Breast epithelium (tissue), 4 donors: ENCODE measurements around the gene PIK3CD. TPM values are rescaled to one million over a fixed set of nuclear protein-coding genes. Genes with fewer than 3 reads are reported as not detected.

ENCODE experiments used
- DNase-seq, 2 donors: peaks; one replicate each; pipeline ENCODE4 v3.0.0-alpha.2; 2019; ENCODE audit warnings: low spot score in 2 of 2
- H3K27ac ChIP-seq, 2 donors: fragments of 200-600 bp; sonication (generic) in 1 of 2; one replicate each; pipeline ENCODE4 v1.5.1; 2016 to 2019; ENCODE audit warnings: mild to moderate bottlenecking in 1 of 2
- H3K27me3 ChIP-seq, 2 donors: fragments of 200-600 bp; sonication (generic) in 1 of 2; one replicate each; pipeline versions ENCODE4 v1.5.1 to v1.6.0; 2017 to 2019; ENCODE audit warnings: control low read depth in 1 of 2, mild to moderate bottlenecking in 1 of 2
- H3K36me3 ChIP-seq: fragments of 200-600 bp; one replicate; pipeline ENCODE4 v1.5.1; 2019
- H3K4me1 ChIP-seq, 2 donors: fragments of 200-600 bp; sonication (generic); one replicate each; pipeline ENCODE4 v1.5.1; 2016 to 2019; ENCODE audit warnings: control low read depth in 1 of 2
- H3K4me3 ChIP-seq, 3 donors: fragments of 200-600 bp; sonication (generic); 1 replicate in 2 of 3; 2 replicates in 1 of 3; pipeline ENCODE4 v1.5.1; 2016 to 2019; ENCODE audit warnings: mild to moderate bottlenecking in 3 of 3, moderate library complexity in 2 of 3
- H3K9me3 ChIP-seq, 2 donors: fragments of 200-600 bp; sonication (generic) in 1 of 2; one replicate each; pipeline ENCODE4 v1.5.1; 2016 to 2019; ENCODE audit warnings: control low read depth in 1 of 2
- CTCF ChIP-seq, 3 donors: fragments of 450-650 bp; IDR thresholded peaks; one replicate each; pipeline ENCODE4 v1.5.1; 2016 to 2017; ENCODE audit warnings: antibody characterized with exemption in 3 of 3, mild to moderate bottlenecking in 3 of 3, moderate library complexity in 3 of 3
- POLR2A ChIP-seq: fragments of 450-650 bp; IDR thresholded peaks from one replicate; pipeline ENCODE4 v1.6.1; 2016; ENCODE audit warnings: antibody characterized with exemption, mild to moderate bottlenecking, moderate library complexity
- POLR2AphosphoS5 ChIP-seq, 3 donors: sonication (generic); formaldehyde crosslinking; IDR thresholded peaks; one replicate each; pipeline ENCODE4 v1.6.1; 2017; ENCODE audit warnings: antibody characterized with exemption in 3 of 3
- intact Hi-C: fragments of 100-400 bp; cut with DNase I; formaldehyde crosslinking; loops from one replicate; pipeline ENCODE4 v1.15.1; 2023; ENCODE audit warnings: low total_unique reads
- total RNA-seq, 3 donors: library from RNA; depleted of rRNA; stranded (reverse); fragments of >200 nt; gene quantifications; one replicate each; pipeline ENCODE4 v1.1.0, GENCODE V29; 2016

PIK3CD gene
- total RNA-seq, 3 donors from 2014 or later: 8.2 to 12.1 (median 11.9) TPM

GRCh38 chr1:9724706-9725476 is 73.4 kb downstream of the PIK3CD start:
- TF ChIP-seq POLR2A: no peak
- TF ChIP-seq CTCF (IDR thresholded peaks at IDR 0.05): peak; percentile 38 to 73 (median 50)
- H3K36me3 ChIP-seq: no peaks in the 10 kb centered on the region
- peaks cover 0 to 7% of the 10 kb centered on the region in 2 donors for H3K9me3 ChIP-seq
- no peaks in the 10 kb centered on the region for H3K27me3 ChIP-seq
- intact Hi-C loops: no loop called here
- no peak overlapping the region for H3K4me3 ChIP-seq
- no peak overlapping the region for H3K27ac ChIP-seq
- no peaks in the 10 kb centered on the region for H3K4me1 ChIP-seq
- no peak for DNase-seq

GRCh38 chr1:9726406-9726805 is 74.9 kb downstream of the PIK3CD start:
- intact Hi-C loops: loop anchor here (1.0 kb wide), 1 partner anchor 15 kb away; no protein-coding TSS in a partner anchor
- Histone ChIP-seq H3K36me3 (peaks cover 2% of the 10 kb centered on the region), H3K27me3 (no peaks in the 10 kb centered on the region), H3K4me1 (no peaks in the 10 kb centered on the region), H3K9me3 (peaks cover 0 to 7% of the 10 kb centered on the region in 2 donors), H3K4me3 (no peak overlapping the region), H3K27ac (no peak overlapping the region)
- DNase-seq: no peak
- TF ChIP-seq POLR2A: no peak
- no peak for TF ChIP-seq POLR2AphosphoS5 (IDR thresholded peaks at IDR 0.05)
- no peak for TF ChIP-seq CTCF (IDR thresholded peaks at IDR 0.05)

DNA sequence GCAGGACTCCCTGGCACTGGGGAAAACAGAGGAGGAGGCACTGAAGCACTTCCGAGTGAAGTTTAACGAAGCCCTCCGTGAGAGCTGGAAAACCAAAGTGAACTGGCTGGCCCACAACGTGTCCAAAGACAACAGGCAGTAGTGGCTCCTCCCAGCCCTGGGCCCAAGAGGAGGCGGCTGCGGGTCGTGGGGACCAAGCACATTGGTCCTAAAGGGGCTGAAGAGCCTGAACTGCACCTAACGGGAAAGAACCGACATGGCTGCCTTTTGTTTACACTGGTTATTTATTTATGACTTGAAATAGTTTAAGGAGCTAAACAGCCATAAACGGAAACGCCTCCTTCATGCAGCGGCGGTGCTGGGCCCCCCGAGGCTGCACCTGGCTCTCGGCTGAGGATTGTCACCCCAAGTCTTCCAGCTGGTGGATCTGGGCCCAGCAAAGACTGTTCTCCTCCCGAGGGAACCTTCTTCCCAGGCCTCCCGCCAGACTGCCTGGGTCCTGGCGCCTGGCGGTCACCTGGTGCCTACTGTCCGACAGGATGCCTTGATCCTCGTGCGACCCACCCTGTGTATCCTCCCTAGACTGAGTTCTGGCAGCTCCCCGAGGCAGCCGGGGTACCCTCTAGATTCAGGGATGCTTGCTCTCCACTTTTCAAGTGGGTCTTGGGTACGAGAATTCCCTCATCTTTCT is 75.5 kb downstream of the PIK3CD start:
- no peak for DNase-seq
- TF ChIP-seq POLR2A (no peak), POLR2AphosphoS5 (IDR thresholded peaks at IDR 0.05) (no peak), CTCF (IDR thresholded peaks at IDR 0.05) (no peak)

GRCh38 chr1:9728451-9729295 is 77.1 kb downstream of the PIK3CD start:
- H3K27me3 ChIP-seq: no peaks in the 10 kb centered on the region
- no peaks in the 10 kb centered on the region for H3K4me1 ChIP-seq
- H3K27ac ChIP-seq: no peak overlapping the region
- TF ChIP-seq CTCF (IDR thresholded peaks at IDR 0.05): no peak
- no peak for TF ChIP-seq POLR2A
- no peak for TF ChIP-seq POLR2AphosphoS5 (IDR thresholded peaks at IDR 0.05)
- H3K4me3 ChIP-seq: no peak overlapping the region
- peaks cover 15% of the 10 kb centered on the region for H3K36me3 ChIP-seq
- H3K9me3 ChIP-seq: peaks cover 0 to under 1% of the 10 kb centered on the region in 2 donors
- DNase-seq: no peak
- intact Hi-C loops: no loop called here

More for the DNA sequence above, 75.5 kb downstream of the PIK3CD start:
- Histone ChIP-seq H3K27me3 (no peaks in the 10 kb centered on the region), H3K4me3 (no peak overlapping the region), H3K36me3 (peaks cover 5% of the 10 kb centered on the region), H3K4me1 (no peaks in the 10 kb centered on the region), H3K9me3 (peaks cover 0 to 7% of the 10 kb centered on the region in 2 donors), H3K27ac (no peak overlapping the region)
- intact Hi-C loops: loop anchor here (1.0 kb wide), 1 partner anchor 16 kb away; no protein-coding TSS in a partner anchor
